Nephron progenitor cell (in vitro differentiated cells): Measurements from ENCODE around the gene SNX25.
A peak's percentile ranks its signal among the peaks of the same experiment; 100 is the strongest.

Experiments
- DNase-seq: peaks from one replicate; pipeline ENCODE4 v3.0.0; 2021
- H3K27ac Mint-ChIP-seq: 2 replicates; pipeline ENCODE4 v1.8.0; 2021; ENCODE audit warnings: mild to moderate bottlenecking, moderate library complexity, mixed read lengths
- H3K27me3 Mint-ChIP-seq: 2 replicates; pipeline ENCODE4 v1.8.0; 2021; ENCODE audit warnings: mild to moderate bottlenecking, low read depth, mixed read lengths; ENCODE audit not compliant: poor library complexity
- H3K36me3 Mint-ChIP-seq: 2 replicates; pipeline ENCODE4 v1.8.0; 2021; ENCODE audit warnings: low read depth, mixed read lengths
- H3K4me1 Mint-ChIP-seq: 2 replicates; pipeline ENCODE4 v1.8.0; 2021; ENCODE audit warnings: mixed read lengths
- H3K4me3 Mint-ChIP-seq: 2 replicates; pipeline ENCODE4 v1.8.0; 2021; ENCODE audit warnings: mild to moderate bottlenecking, moderate library complexity, mixed read lengths
- H3K9me3 Mint-ChIP-seq: 2 replicates; pipeline ENCODE4 v1.8.0; 2021; ENCODE audit warnings: mild to moderate bottlenecking, moderate library complexity, mixed read lengths
- TF ChIP-seq, protein P1 (sequence below): fragments of 200-600 bp; sonication (generic); IDR thresholded peaks from 2 replicates; pipeline ENCODE4 v1.5.0; 2021; ENCODE audit warnings: antibody characterized with exemption

Gene SNX25

DNA sequence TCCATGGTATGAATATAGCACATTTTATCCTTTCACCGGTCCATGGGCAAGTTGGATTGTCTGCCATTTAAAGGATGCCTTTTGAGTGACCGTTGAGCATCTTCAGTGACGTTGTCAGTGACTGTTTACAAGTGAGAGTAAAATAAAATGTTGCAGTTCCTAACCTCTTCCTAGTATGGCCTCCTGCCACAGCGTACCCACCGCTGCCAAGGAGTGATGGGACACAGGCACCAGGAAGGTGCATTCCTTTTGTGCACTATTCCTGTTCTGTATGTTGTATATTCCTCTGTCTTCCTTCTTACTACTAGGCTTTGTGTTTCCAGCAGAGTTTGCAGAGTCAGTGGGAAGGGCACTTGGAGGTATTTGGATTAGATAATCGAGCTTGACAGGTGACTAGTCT lies 61.5 kb downstream of the SNX25 start:
- TF ChIP-seq, protein P1, sequence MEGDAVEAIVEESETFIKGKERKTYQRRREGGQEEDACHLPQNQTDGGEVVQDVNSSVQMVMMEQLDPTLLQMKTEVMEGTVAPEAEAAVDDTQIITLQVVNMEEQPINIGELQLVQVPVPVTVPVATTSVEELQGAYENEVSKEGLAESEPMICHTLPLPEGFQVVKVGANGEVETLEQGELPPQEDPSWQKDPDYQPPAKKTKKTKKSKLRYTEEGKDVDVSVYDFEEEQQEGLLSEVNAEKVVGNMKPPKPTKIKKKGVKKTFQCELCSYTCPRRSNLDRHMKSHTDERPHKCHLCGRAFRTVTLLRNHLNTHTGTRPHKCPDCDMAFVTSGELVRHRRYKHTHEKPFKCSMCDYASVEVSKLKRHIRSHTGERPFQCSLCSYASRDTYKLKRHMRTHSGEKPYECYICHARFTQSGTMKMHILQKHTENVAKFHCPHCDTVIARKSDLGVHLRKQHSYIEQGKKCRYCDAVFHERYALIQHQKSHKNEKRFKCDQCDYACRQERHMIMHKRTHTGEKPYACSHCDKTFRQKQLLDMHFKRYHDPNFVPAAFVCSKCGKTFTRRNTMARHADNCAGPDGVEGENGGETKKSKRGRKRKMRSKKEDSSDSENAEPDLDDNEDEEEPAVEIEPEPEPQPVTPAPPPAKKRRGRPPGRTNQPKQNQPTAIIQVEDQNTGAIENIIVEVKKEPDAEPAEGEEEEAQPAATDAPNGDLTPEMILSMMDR = no peak
- H3K4me3 Mint-ChIP-seq = no peak overlapping the region
- H3K4me1 Mint-ChIP-seq = peaks cover 21% of the 10 kb centered on the region
- H3K27ac Mint-ChIP-seq = peak overlapping the region; percentile 66
- H3K9me3 Mint-ChIP-seq = no peaks in the 10 kb centered on the region
- H3K27me3 Mint-ChIP-seq = no peaks in the 10 kb centered on the region
- no peaks in the 10 kb centered on the region for H3K36me3 Mint-ChIP-seq
- DNase-seq = no peak

DNA sequence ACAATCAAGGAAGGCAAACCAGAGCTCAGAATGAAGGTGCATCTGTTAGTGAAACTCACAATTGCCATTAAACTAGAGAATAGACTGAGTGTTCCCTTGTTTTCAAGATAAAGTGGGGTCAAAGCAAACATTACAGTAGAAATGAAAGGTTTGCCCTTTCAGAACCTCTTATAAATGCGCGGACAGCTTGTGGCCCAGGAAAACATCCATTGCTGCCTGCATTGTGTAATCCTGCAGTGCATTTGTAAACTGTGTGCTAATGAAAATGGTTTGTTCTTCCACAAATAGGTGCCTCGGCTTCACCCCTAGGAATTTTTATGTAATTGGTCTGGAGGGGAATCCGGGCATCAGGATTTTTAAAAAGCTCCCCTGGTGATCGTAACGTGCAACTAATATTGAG lies 62.8 kb downstream of the SNX25 start:
- H3K27ac Mint-ChIP-seq = no peak overlapping the region
- H3K9me3 Mint-ChIP-seq = no peaks in the 10 kb centered on the region
- TF ChIP-seq, protein P1 = no peak
- no peak for DNase-seq
- H3K36me3 Mint-ChIP-seq = peaks cover 6% of the 10 kb centered on the region
- H3K4me3 Mint-ChIP-seq = no peak overlapping the region
- H3K4me1 Mint-ChIP-seq = peaks cover 8% of the 10 kb centered on the region
- H3K27me3 Mint-ChIP-seq = no peaks in the 10 kb centered on the region

DNA sequence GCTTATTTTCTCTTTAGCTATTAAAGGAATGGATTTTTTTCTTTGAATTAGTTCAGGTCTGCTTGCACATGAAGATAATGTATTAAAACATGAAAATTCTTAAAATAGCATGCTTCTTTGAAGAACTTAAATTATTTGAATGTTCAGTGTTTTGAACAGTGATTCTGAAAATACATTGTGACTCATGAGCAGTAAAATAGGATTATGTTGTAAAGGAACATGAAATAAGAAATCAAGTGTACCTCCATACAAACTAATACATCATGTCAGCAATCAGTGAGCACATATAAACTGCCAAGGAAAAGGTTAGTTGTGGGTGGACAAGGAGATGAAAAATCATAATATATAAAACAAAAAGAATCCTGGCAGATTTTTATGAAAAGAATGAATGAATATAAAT lies 66.1 kb downstream of the SNX25 start:
- Mint-ChIP-seq H3K4me1 (peaks cover 8% of the 10 kb centered on the region), H3K9me3 (no peaks in the 10 kb centered on the region), H3K36me3 (peaks cover 14% of the 10 kb centered on the region), H3K4me3 (no peak overlapping the region), H3K27me3 (no peaks in the 10 kb centered on the region), H3K27ac (no peak overlapping the region)
- no peak for DNase-seq
- TF ChIP-seq, protein P1 = no peak

GRCh38 chr4:185276036-185276435 lies 66.6 kb downstream of the SNX25 start:
- Mint-ChIP-seq H3K4me3 (no peak overlapping the region), H3K27me3 (no peaks in the 10 kb centered on the region), H3K27ac (no peak overlapping the region), H3K4me1 (peaks cover 13% of the 10 kb centered on the region), H3K36me3 (peaks cover 14% of the 10 kb centered on the region), H3K9me3 (no peaks in the 10 kb centered on the region)
- DNase-seq = no peak
- TF ChIP-seq, protein P1 = no peak

DNA sequence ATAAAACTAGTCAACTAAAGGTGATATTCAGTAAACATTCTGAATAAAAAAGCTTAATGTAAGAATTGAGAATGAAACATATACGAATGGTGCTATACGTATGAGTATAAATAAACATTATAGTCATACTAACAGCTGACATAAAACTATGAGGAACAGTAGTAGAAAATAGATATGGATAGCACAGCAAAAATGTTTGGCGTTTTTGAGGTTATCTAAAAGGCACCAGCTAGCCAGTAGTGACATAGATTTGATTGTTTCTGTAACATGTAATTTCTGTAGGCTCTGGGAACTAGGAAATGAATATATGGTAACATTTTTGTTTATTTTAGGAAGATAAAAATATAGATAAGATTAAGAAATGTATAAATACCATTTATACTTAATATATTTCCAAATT lies 69.3 kb downstream of the SNX25 start:
- Mint-ChIP-seq H3K27me3 (no peaks in the 10 kb centered on the region), H3K9me3 (no peaks in the 10 kb centered on the region), H3K4me1 (peaks cover 18% of the 10 kb centered on the region), H3K4me3 (no peak overlapping the region), H3K27ac (no peak overlapping the region), H3K36me3 (peaks cover 14% of the 10 kb centered on the region)
- DNase-seq = no peak
- TF ChIP-seq, protein P1 = no peak

DNA sequence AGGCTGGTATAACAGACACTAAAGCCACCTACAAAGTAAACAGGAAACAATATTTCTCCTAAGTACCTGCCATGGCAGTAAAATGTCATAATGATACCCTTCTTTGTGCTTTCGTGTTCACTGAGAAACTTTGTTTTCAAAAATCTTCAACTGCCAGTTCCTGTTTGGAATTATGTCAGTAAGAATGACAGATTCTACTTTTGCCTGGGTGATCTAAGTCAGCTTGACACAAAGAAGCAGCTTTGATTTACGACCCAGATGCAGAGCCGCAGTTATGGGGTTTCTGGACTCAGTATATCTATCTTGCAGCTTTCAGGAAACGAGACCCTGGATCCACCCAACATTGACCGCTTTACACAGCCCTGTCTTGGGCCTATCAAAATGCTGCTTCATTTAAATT lies 71.2 kb downstream of the SNX25 start:
- H3K27me3 Mint-ChIP-seq = no peaks in the 10 kb centered on the region
- H3K36me3 Mint-ChIP-seq = peaks cover 14% of the 10 kb centered on the region
- DNase-seq = peak; percentile 18
- no peaks in the 10 kb centered on the region for H3K9me3 Mint-ChIP-seq
- H3K4me1 Mint-ChIP-seq = peaks cover 18% of the 10 kb centered on the region
- H3K4me3 Mint-ChIP-seq = peak overlapping the region; percentile 20
- TF ChIP-seq, protein P1 = no peak
- peak overlapping the region; percentile 52 for H3K27ac Mint-ChIP-seq
